ENCODE results near the gene DDX46. TPM values are rescaled to one million over a fixed set of nuclear protein-coding genes. Genes with fewer than 3 reads are reported as not detected.

DDX46 gene
- total RNA-seq, 1 experiment from 2014 or later, result 128 TPM

GRCh38 chr5:134724872-134725271 is 33.7 kb upstream of the DDX46 start:
- Histone ChIP-seq H3K4me3 (ENCODE audit: low read depth, low read length, poor library complexity, severe bottlenecking) (no peak overlapping the region), H3K36me3 (ENCODE audit: insufficient read depth, low read length, poor library complexity, severe bottlenecking) (peaks cover 22% of the 10 kb centered on the region), H3K9me3 (ENCODE audit: low read depth, low read length, poor library complexity, severe bottlenecking) (no peaks in the 10 kb centered on the region), H3K27me3 (replicated peaks; ENCODE audit: insufficient read depth, low read depth, low read length, poor library complexity) (no peaks in the 10 kb centered on the region), H3K4me1 (ENCODE audit: insufficient read depth, low read length, poor library complexity, severe bottlenecking) (no peaks in the 10 kb centered on the region), H3K27ac (ENCODE audit: low read depth, low read length, poor library complexity, severe bottlenecking) (no peak overlapping the region)
- CTCF ChIA-PET, result no interaction called here
- no peak for DNase-seq (ENCODE audit: low spot score)
- TF ChIP-seq EZH2 (IDR thresholded peaks at IDR 0.05; ENCODE audit: borderline replicate concordance, low read depth, low read length, poor library complexity, severe bottlenecking) (no peak), CTCF (conservative IDR thresholded peaks at IDR 0.05; ENCODE audit: low read depth, low read length) (no peak)
- POLR2A ChIA-PET (ENCODE audit: low non-redundant PET), result no interaction called here
- no TSS peak for BruUV-seq (replicated peaks)
- intact Hi-C loops (cut with micrococcal nuclease; ENCODE audit: unreplicated experiment), result no loop called here

GRCh38 chr5:134732819-134733218 is 25.8 kb upstream of the DDX46 start:
- Histone ChIP-seq H3K4me1 (ENCODE audit: insufficient read depth, low read length, poor library complexity, severe bottlenecking) (no peaks in the 10 kb centered on the region), H3K27me3 (replicated peaks; ENCODE audit: insufficient read depth, low read depth, low read length, poor library complexity) (no peaks in the 10 kb centered on the region), H3K9me3 (ENCODE audit: low read depth, low read length, poor library complexity, severe bottlenecking) (no peaks in the 10 kb centered on the region), H3K4me3 (ENCODE audit: low read depth, low read length, poor library complexity, severe bottlenecking) (no peak overlapping the region), H3K27ac (ENCODE audit: low read depth, low read length, poor library complexity, severe bottlenecking) (no peak overlapping the region), H3K36me3 (ENCODE audit: insufficient read depth, low read length, poor library complexity, severe bottlenecking) (no peaks in the 10 kb centered on the region)
- POLR2A ChIA-PET (ENCODE audit: low non-redundant PET), result no interaction called here
- BruUV-seq (replicated peaks), result no TSS peak
- TF ChIP-seq CTCF (conservative IDR thresholded peaks at IDR 0.05; ENCODE audit: low read depth, low read length) (no peak), EZH2 (IDR thresholded peaks at IDR 0.05; ENCODE audit: borderline replicate concordance, low read depth, low read length, poor library complexity, severe bottlenecking) (no peak)
- no peak for DNase-seq (ENCODE audit: low spot score)
- CTCF ChIA-PET, result no interaction called here
- intact Hi-C loops (cut with micrococcal nuclease; ENCODE audit: unreplicated experiment), result no loop called here

GRCh38 chr5:134735243-134735642 is 23.3 kb upstream of the DDX46 start:
- TF ChIP-seq EZH2 (IDR thresholded peaks at IDR 0.05; ENCODE audit: borderline replicate concordance, low read depth, low read length, poor library complexity, severe bottlenecking) (no peak), CTCF (conservative IDR thresholded peaks at IDR 0.05; ENCODE audit: low read depth, low read length) (no peak)
- H3K4me1 ChIP-seq (ENCODE audit: insufficient read depth, low read length, poor library complexity, severe bottlenecking), result peaks cover 6% of the 10 kb centered on the region
- H3K27me3 ChIP-seq (replicated peaks; ENCODE audit: insufficient read depth, low read depth, low read length, poor library complexity), result no peaks in the 10 kb centered on the region
- no peaks in the 10 kb centered on the region for H3K36me3 ChIP-seq (ENCODE audit: insufficient read depth, low read length, poor library complexity, severe bottlenecking)
- no TSS peak for BruUV-seq (replicated peaks)
- H3K4me3 ChIP-seq (ENCODE audit: low read depth, low read length, poor library complexity, severe bottlenecking), result no peak overlapping the region
- CTCF ChIA-PET, result no interaction called here
- POLR2A ChIA-PET (ENCODE audit: low non-redundant PET), result no interaction called here
- no peaks in the 10 kb centered on the region for H3K9me3 ChIP-seq (ENCODE audit: low read depth, low read length, poor library complexity, severe bottlenecking)
- intact Hi-C loops (cut with micrococcal nuclease; ENCODE audit: unreplicated experiment), result loop anchor here (5.0 kb wide), 2 partner anchors 208 to 457 kb away; partner anchors contain the start of gene JADE2
- DNase-seq (ENCODE audit: low spot score), result no peak
- H3K27ac ChIP-seq (ENCODE audit: low read depth, low read length, poor library complexity, severe bottlenecking), result no peak overlapping the region

All from A673 (cell line).